Mesenteric fat pad (tissue), 1 donor: ENCODE data around the gene NCOA4. TPM values are rescaled to one million over a fixed set of nuclear protein-coding genes. Genes with fewer than 3 reads are reported as not detected.
"Not testable (repeated sequence)": the region's sequence is repeated elsewhere in the genome, so short reads cannot be mapped to it uniquely, and the experiment has no call there.

Experiments used
- DNase-seq: peaks from one replicate; pipeline ENCODE4 v3.0.0-alpha.2; 2020; ENCODE audit warnings: low spot score
- total RNA-seq: library from RNA; stranded (reverse); fragmentation: NEBNext Ultra II Directional; extraction: Animal tissue kit (Norgen Biotek cat#: 25700); gene quantifications from one replicate; pipeline ENCODE4 v1.2.1, GENCODE V29; 2021
- donor health status: DM: yes; HTN: yes; CAD: no.

Gene NCOA4
- total RNA-seq, 1 donor from 2014 or later: 138 TPM

GRCh38 chr10:46020344-46020657 is 10.1 kb downstream of the NCOA4 start:
- no peak for DNase-seq

GRCh38 chr10:46019569-46020343 is 10.7 kb downstream of the NCOA4 start:
- DNase-seq: no peak

GRCh38 chr10:46019177-46019528 is 11.3 kb downstream of the NCOA4 start:
- DNase-seq: no peak

GRCh38 chr10:46018453-46019176 is 11.8 kb downstream of the NCOA4 start:
- DNase-seq: no peak

- DNase-seq: no peak
Measured at GRCh38 chr10:46017733-46018132, 12.7 kb downstream of the NCOA4 start.

DNA sequence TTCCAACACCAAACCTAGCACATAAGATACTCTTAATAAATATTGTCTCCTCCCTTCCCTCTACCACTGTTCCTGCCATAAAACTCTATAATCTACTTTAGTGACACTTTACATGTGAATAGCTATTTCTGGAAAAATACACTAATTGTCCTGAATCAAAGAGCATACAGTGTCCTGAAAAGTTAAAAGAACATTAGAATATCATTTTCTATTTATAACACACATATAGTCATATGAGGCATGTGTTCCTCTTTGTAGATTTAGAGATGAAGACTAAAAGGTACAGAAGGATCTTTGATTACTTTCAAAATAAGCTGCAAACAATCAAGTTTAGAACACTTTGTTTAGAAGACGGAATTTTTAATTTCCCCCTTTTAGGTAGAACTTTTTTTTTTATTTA is 13.6 kb downstream of the NCOA4 start:
- DNase-seq: no peak

DNA sequence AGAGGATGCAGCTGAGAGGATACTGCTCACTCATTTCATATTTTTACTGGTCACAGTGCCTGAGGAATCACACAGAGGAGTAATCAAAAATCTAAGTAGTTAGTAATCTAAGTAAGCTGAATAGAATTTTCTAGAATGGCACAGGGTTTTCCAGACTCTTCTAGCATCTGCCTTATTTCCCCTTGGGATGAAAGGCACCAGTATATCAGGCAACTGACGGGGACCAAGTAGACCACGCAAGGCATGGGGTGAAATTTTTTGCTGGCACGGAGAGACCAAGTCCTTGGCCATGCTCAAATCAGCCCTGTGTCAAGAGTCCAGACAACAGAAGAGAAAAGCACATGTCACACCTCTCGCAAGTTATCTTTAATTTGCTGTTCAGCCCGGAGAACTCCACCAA is 14.2 kb downstream of the NCOA4 start:
- no peak for DNase-seq

- DNase-seq: no peak
Measured at GRCh38 chr10:46014683-46015405, 15.6 kb downstream of the NCOA4 start.

GRCh38 chr10:46014206-46014605 is 16.2 kb downstream of the NCOA4 start:
- DNase-seq: no peak

DNA sequence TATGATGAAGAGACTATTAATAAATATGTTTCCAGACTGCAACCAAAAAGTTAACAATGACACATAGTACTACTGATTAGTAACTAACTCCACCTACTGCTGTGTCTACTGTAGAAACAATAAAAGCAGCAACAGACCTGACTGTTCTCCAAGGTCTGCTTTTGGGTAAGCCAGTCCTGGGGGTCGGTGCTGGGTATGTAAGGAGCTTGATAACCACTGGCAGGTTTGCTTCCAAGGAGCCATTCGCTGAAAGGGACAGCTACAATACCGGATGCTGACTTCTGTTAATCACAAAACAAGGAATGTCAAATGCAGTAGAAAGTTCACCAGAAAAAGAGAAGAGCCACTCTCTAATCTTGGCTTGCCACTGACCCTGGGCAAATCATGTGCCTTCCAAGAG is 17.7 kb downstream of the NCOA4 start:
- no peak for DNase-seq

DNA sequence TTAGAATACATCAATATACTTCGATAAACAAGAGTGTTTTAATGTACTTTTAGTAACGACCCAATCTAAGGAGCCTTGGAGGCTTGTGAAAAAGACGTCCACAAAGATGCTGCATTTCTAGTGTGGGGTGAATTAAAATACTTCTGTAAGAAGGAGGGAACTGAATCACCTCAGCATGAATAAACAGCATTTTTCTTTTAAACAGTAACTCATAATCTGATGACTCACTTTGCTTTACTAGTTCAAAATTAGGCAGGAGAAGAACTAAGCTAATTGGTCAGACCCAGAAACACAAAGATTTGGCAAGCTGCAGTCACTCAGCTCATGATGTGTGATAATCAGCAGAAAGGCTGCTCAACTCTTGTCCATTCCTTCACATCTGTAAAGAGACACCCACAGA is 24.2 kb downstream of the NCOA4 start:
- no peak for DNase-seq

- no peak for DNase-seq
Measured at GRCh38 chr10:46005383-46005782, 25.0 kb downstream of the NCOA4 start.

DNA sequence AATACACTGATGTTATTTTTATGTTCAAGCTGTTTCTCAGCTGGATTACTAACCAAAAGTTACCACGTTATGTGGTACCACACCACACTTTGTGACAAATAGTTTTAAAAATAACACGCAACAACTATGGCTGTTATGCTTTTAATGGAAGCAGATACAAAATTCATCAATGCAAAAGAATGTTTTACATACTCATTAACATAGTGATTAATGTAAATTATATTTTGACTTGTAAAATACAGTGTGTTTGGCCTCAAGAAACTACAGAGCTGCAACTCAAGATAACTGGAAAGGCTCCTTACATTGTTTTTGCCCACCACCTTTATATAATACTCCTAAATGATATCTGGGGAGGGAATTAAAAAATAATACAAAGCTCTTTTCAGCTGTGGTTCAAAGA is 25.5 kb downstream of the NCOA4 start:
- no peak for DNase-seq

GRCh38 chr10:46002916-46003693 is 27.3 kb downstream of the NCOA4 start:
- DNase-seq: no peak

- DNase-seq: not testable (repeated sequence)
Measured at GRCh38 chr10:46002189-46002687, 28.2 kb downstream of the NCOA4 start.

- DNase-seq: no peak
Measured at GRCh38 chr10:46001187-46001756, 29.2 kb downstream of the NCOA4 start.

DNA sequence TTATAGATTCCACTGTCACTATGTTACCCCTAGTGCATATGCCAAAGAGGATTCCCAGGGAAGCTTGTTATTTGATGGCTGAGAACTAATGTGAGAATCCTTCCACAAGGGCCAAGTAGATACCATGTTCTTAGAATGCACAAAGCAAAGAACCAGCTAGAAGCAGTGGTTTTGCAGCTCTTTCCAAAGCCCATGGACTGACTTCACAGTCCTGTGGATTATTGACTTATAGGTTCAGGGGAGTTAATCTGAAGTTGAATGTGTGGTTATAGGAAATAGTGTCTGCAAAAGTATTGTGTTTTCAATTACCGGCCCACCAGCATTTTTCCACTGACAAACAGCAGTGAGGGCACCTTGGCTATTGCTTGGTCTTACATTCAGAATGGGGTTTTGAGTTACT is 29.9 kb downstream of the NCOA4 start:
- no peak for DNase-seq

DNA sequence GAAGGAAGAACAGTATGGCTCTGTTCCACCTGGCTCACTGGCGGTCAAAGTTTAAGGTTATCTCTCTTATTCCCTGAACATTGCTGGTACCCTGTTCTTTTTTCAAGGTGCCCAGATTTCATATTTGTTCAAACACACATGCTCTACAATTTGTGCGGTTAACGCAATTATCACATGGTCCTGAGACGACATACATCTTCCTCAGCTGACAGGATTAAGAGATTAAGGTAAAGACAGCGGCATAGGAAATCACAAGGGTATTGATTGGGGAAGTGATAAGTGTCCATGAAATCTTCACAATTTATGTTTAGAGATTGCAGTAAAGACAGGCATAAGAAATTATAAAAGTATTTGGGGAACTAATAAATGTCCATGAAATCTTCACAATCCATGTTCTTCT is 30.5 kb downstream of the NCOA4 start:
- DNase-seq: not testable (repeated sequence)

DNA sequence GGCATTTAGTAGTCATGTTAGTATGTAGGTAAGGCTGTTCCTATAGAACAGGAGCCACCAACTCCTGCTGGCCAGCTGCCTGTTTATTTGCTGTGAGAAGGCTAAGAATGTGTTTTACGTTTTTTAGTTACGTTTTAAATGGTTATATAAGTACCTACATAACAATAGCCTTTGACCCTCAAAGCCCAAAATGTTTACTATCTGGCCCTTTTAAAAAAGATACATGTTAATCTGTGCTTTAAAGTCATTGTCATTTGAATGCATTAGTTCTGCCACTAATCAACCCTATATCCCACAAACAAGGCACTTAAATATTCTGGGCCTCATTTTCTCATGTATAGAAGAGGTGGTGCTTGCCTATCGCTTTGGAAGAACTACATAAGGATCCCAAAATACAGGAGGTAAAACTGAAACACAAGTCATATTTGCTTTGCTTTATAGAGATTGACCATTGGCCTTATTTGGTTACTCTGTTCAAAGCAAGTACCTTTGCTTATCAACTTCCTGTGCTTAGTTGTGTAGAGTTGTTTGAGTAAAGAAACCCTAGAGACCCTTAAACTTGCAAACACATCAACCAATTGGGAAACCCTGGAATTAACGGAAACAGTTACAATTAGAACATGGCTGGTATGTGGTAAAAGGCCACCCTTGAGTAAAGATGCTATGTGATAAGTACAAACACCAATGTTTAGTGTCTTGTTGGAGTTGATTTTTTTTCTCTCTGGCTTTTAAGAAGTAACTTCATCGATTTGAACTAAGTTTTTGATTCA is 32.2 kb downstream of the NCOA4 start:
- DNase-seq: no peak

GRCh38 chr10:45997557-45997956 is 32.9 kb downstream of the NCOA4 start:
- no peak for DNase-seq
